ENCODE measurements around the gene PCDHB10.
"Not testable (repeated sequence)": the region's sequence is repeated elsewhere in the genome, so short reads cannot be mapped to it uniquely, and the experiment has no call there.

DNA sequence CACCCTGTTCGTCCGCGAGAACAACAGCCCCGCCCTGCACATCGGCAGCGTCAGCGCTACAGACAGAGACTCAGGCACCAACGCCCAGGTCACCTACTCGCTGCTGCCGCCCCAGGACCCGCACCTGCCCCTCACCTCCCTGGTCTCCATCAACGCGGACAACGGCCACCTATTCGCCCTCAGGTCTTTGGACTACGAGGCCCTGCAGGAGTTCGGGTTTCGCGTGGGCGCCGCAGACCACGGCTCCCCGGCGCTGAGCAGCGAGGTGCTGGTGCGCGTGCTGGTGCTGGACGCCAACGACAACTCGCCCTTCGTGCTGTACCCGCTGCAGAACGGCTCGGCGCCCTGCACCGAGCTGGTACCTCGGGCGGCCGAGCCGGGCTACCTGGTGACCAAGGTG, 43.8 kb downstream of the PCDHB10 start:
- not testable (repeated sequence) for TF ChIP-seq SIN3A (IDR thresholded peaks at IDR 0.05; ENCODE audit: low read depth); SRF (IDR thresholded peaks at IDR 0.05; ENCODE audit: low read depth); MAX (IDR thresholded peaks at IDR 0.05); EGR1 (IDR thresholded peaks at IDR 0.05; ENCODE audit: low read depth); POLR2A (IDR thresholded peaks at IDR 0.05; ENCODE audit: borderline replicate concordance, extremely low read depth, insufficient read depth, insufficient read length); ATF3 (IDR thresholded peaks at IDR 0.05); ZBTB33 (IDR thresholded peaks at IDR 0.05; ENCODE audit: extremely low read depth, insufficient replicate concordance, low read length)
- TF ChIP-seq, protein P1, sequence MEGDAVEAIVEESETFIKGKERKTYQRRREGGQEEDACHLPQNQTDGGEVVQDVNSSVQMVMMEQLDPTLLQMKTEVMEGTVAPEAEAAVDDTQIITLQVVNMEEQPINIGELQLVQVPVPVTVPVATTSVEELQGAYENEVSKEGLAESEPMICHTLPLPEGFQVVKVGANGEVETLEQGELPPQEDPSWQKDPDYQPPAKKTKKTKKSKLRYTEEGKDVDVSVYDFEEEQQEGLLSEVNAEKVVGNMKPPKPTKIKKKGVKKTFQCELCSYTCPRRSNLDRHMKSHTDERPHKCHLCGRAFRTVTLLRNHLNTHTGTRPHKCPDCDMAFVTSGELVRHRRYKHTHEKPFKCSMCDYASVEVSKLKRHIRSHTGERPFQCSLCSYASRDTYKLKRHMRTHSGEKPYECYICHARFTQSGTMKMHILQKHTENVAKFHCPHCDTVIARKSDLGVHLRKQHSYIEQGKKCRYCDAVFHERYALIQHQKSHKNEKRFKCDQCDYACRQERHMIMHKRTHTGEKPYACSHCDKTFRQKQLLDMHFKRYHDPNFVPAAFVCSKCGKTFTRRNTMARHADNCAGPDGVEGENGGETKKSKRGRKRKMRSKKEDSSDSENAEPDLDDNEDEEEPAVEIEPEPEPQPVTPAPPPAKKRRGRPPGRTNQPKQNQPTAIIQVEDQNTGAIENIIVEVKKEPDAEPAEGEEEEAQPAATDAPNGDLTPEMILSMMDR (IDR thresholded peaks at IDR 0.05 in 2 of 3, conservative IDR thresholded peaks at IDR 0.05 in 1 of 3; ENCODE audit: borderline replicate concordance in 1 of 3, insufficient read depth in 1 of 3, low read depth in 2 of 3, low read length in 2 of 3) = not testable (repeated sequence)

Data from HCT116 (cell line).